NCI-H1417 (cell line): ENCODE results near the gene RS1.

Experiments
- DNase-seq, 3 experiments: peaks; one replicate each; lab custom pipeline; 2025; lab: John Stamatoyannopoulos, UW

RS1 gene

DNA sequence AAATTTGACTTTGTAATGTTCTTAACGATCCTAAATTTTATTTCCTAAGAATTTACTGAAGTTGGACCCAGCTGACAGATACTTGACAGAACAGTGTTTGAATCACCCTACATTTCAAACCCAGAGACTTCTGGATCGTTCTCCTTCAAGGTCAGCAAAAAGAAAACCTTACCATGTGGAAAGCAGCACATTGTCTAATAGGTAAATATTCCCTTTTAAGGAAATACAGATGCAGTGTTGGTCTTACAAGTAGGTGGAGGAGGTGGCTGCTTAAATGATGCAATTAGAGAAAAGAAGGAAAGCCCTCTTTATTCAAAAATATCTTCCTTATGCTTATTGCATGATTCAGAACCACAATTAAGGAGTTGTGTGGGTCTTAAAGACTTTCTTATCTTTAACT lies 73.5 kb downstream of the RS1 start:
- DNase-seq = no peak

DNA sequence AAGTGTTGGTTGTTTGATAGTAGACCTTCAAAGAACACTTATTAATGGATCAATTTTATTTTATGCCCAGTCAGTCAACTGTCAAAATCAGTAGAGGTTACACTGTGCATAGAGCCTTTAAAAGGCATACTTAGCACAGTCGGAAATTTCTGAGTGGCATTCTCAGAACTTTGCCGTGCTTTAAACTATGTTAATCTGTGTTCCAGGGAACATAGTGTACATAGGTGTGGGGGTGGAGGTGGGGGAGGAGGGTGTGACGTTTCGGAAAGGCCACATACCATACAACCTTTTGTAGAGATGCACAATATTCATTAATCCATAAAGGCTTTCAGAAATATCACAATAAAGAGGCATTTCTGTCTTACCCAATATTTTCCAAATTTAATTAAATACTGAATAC lies 75.8 kb downstream of the RS1 start:
- DNase-seq = no peak

DNA sequence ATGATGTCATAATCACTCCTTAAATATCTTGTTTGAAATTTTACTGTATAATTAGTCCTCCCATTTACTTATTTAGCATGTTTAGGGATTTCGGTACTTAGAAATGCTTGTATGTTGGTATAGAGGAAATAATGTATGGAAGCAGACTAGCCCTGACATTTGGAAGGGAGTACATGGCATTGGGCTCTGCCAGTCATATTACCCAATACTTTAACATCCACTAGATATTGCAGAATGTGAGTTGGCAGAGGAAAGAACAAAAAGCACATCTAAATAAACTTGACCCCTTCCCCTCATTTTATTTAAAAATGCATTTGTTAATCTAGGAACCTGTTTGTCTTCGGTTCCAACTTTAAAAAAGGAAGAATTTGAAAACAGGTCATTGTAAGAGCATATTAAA lies 77.8 kb downstream of the RS1 start:
- DNase-seq = no peak

DNA sequence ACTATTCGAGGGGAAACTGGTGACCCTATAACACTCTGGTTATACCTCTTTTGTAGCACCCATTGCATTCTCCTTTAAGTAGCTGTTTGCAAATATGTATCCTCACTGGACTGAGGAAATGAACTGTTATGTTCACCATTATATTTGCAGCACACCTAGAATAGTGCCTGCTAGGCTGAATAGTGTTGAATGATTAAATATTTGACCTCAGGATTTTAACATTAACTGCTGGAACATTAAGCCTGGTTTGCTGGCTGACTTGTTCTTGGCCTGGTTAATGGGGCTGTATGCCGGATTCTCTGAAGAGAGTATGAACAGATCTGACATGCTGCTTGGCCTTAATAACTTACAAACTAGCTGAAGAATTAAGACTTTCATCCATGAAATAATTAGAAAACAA lies 80.1 kb downstream of the RS1 start:
- no peak for DNase-seq
